Measurements from ENCODE around the gene TP53AIP1.

Gene TP53AIP1

DNA sequence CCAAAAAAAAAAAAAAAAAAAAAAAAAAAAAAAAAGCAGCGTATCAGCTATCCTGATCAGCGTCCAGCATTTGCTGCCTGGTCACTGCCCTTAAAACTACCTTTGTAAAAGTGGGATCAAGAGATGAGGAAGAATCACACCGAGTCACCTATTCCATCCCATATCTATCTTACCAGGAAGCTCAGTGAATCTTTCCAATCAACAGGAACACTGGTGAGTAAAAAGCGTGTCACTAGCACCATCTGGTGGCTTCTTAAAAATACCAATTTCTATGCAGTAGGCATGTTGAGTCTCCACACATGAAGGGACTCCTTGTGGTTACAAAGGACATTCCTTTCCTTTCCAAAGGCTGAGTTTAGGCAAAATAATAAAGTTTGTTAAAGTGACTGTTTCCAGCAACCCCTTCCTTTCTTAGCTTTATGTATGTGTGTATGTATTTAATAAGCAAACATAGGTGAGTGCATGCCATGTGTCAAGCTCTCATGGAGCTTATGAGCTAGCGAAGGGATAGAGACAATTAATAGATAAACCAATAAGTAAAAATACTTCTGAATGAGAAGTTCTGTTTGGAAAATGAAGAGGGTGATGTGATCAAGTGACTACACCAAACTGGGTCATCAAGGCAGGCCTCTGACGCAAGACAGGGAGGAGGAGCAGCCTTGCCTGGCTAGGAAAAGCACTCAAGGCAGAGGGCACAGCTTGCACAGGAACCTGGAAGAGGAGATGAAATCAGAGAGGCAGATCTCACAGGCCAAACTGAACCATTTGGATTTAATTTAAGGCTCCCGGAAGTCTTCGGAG, 13.9 kb upstream of the TP53AIP1 start:
- no peak overlapping the region for H3K27ac Mint-ChIP-seq
- H3K4me3 Mint-ChIP-seq, result no peak overlapping the region
- H3K9me3 Mint-ChIP-seq, result no peaks in the 10 kb centered on the region
- no peaks in the 10 kb centered on the region for H3K36me3 Mint-ChIP-seq (ENCODE audit: low read depth)
- peaks cover 43% of the 10 kb centered on the region for H3K27me3 Mint-ChIP-seq (ENCODE audit: low read depth)
- peaks cover 3% of the 10 kb centered on the region for H3K4me1 Mint-ChIP-seq (ENCODE audit: low read depth)

- H3K27ac Mint-ChIP-seq, result no peak overlapping the region
- no peak overlapping the region for H3K4me3 Mint-ChIP-seq
- H3K27me3 Mint-ChIP-seq (ENCODE audit: low read depth), result peaks cover 48% of the 10 kb centered on the region
- H3K9me3 Mint-ChIP-seq, result no peaks in the 10 kb centered on the region
- H3K36me3 Mint-ChIP-seq (ENCODE audit: low read depth), result no peaks in the 10 kb centered on the region
- peaks cover 2% of the 10 kb centered on the region for H3K4me1 Mint-ChIP-seq (ENCODE audit: low read depth)
Measured at GRCh38 chr11:128955636-128956035, 13.0 kb upstream of the TP53AIP1 start.

- no peak overlapping the region for H3K27ac Mint-ChIP-seq
- peaks cover 2% of the 10 kb centered on the region for H3K4me1 Mint-ChIP-seq (ENCODE audit: low read depth)
- peaks cover 59% of the 10 kb centered on the region for H3K27me3 Mint-ChIP-seq (ENCODE audit: low read depth)
- no peak overlapping the region for H3K4me3 Mint-ChIP-seq
- H3K9me3 Mint-ChIP-seq, result no peaks in the 10 kb centered on the region
- no peaks in the 10 kb centered on the region for H3K36me3 Mint-ChIP-seq (ENCODE audit: low read depth)
Measured at GRCh38 chr11:128953151-128953550, 10.5 kb upstream of the TP53AIP1 start.

- Mint-ChIP-seq H3K27me3 (ENCODE audit: low read depth) (peaks cover 48% of the 10 kb centered on the region), H3K4me1 (ENCODE audit: low read depth) (no peaks in the 10 kb centered on the region), H3K4me3 (no peak overlapping the region), H3K36me3 (ENCODE audit: low read depth) (no peaks in the 10 kb centered on the region), H3K9me3 (no peaks in the 10 kb centered on the region), H3K27ac (no peak overlapping the region)
Measured at GRCh38 chr11:128949791-128950454, 7.3 kb upstream of the TP53AIP1 start.

DNA sequence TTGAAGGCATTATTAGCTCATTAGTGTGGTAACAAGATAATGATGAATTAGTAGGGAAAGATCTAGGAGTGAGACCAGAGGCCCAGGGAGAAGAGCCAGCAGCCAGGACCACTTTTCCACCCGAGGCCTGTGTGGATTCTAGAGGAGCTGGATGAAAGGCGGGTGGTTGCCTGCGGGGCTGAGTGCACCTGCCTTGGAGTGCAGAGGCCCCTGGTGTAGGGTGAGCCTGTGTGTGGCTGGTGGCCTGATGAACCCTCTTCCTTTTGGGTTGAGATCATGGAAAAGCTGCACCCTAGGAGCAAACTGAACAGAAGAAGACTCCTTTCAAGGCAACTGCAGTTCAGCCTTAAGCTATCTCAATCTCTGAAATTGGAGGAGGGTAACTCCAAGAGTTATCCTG, 5.9 kb upstream of the TP53AIP1 start:
- Mint-ChIP-seq H3K4me1 (ENCODE audit: low read depth) (no peaks in the 10 kb centered on the region), H3K36me3 (ENCODE audit: low read depth) (no peaks in the 10 kb centered on the region), H3K27me3 (ENCODE audit: low read depth) (peaks cover 40% of the 10 kb centered on the region), H3K27ac (no peak overlapping the region), H3K4me3 (no peak overlapping the region), H3K9me3 (no peaks in the 10 kb centered on the region)

DNA sequence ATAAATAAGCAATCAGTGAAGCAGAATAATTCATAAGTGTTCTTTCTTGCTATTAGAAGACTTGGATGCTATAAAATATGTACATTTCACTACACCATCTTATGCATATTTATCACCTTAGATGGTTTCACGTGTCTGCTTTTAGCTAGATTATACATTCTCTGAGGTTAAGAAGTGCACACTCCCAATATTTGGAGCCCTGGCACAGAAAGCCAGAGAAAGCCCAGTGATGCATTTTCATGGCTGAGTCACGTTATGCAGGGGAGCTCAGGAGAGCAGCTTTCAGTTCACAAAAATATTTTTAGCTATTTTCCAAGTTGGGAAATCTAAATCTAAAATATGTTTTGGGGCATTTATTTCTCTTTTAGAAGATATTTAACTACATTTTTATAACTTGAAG, 5.1 kb upstream of the TP53AIP1 start:
- H3K36me3 Mint-ChIP-seq (ENCODE audit: low read depth), result no peaks in the 10 kb centered on the region
- no peaks in the 10 kb centered on the region for H3K9me3 Mint-ChIP-seq
- H3K4me1 Mint-ChIP-seq (ENCODE audit: low read depth), result no peaks in the 10 kb centered on the region
- H3K4me3 Mint-ChIP-seq, result no peak overlapping the region
- peaks cover 33% of the 10 kb centered on the region for H3K27me3 Mint-ChIP-seq (ENCODE audit: low read depth)
- no peak overlapping the region for H3K27ac Mint-ChIP-seq

DNA sequence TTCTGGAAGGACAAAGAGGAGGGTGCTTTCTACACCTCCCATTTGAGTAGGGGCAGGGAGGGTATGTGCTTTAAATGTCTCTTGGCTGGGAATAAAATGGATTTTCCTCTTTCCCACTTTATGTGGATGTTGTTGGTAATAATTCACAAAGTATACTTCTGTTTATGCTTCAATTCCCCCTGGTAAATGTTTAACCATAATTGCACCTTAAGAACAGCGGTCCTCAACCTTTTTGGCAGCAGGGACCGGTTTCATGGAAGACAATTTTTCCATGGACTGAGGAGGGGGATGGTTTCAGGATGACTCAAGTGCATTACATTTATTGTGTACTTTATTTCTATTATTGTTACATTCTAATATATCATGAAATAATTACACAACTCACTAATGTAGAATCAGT, 4.0 kb upstream of the TP53AIP1 start:
- peaks cover 29% of the 10 kb centered on the region for H3K27me3 Mint-ChIP-seq (ENCODE audit: low read depth)

GRCh38 chr11:128943428-128943976, 831 bp upstream of the TP53AIP1 start:
- H3K27ac Mint-ChIP-seq, result no peak overlapping the region
- peaks cover 8% of the 10 kb centered on the region for H3K27me3 Mint-ChIP-seq (ENCODE audit: low read depth)
- H3K9me3 Mint-ChIP-seq, result no peaks in the 10 kb centered on the region
- H3K36me3 Mint-ChIP-seq (ENCODE audit: low read depth), result no peaks in the 10 kb centered on the region
- no peak overlapping the region for H3K4me3 Mint-ChIP-seq
- H3K4me1 Mint-ChIP-seq (ENCODE audit: low read depth), result no peaks in the 10 kb centered on the region

More for the DNA sequence above, 4.0 kb upstream of the TP53AIP1 start:
- Mint-ChIP-seq H3K4me1 (ENCODE audit: low read depth) (no peaks in the 10 kb centered on the region), H3K27ac (no peak overlapping the region), H3K9me3 (no peaks in the 10 kb centered on the region), H3K4me3 (no peak overlapping the region), H3K36me3 (ENCODE audit: low read depth) (no peaks in the 10 kb centered on the region)

GRCh38 chr11:128942272-128942612, 429 bp downstream of the TP53AIP1 start:
- Mint-ChIP-seq H3K9me3 (no peaks in the 10 kb centered on the region), H3K27ac (no peak overlapping the region), H3K4me1 (ENCODE audit: low read depth) (no peaks in the 10 kb centered on the region), H3K36me3 (ENCODE audit: low read depth) (no peaks in the 10 kb centered on the region), H3K27me3 (ENCODE audit: low read depth) (no peaks in the 10 kb centered on the region), H3K4me3 (no peak overlapping the region)

GRCh38 chr11:128941573-128942271, 949 bp downstream of the TP53AIP1 start:
- Mint-ChIP-seq H3K4me1 (ENCODE audit: low read depth) (no peaks in the 10 kb centered on the region), H3K4me3 (no peak overlapping the region), H3K27me3 (ENCODE audit: low read depth) (no peaks in the 10 kb centered on the region), H3K36me3 (ENCODE audit: low read depth) (no peaks in the 10 kb centered on the region), H3K27ac (no peak overlapping the region), H3K9me3 (no peaks in the 10 kb centered on the region)

GRCh38 chr11:128941110-128941509, 1.6 kb downstream of the TP53AIP1 start:
- Mint-ChIP-seq H3K4me1 (ENCODE audit: low read depth) (no peaks in the 10 kb centered on the region), H3K27ac (no peak overlapping the region), H3K9me3 (no peaks in the 10 kb centered on the region), H3K36me3 (ENCODE audit: low read depth) (no peaks in the 10 kb centered on the region), H3K27me3 (ENCODE audit: low read depth) (no peaks in the 10 kb centered on the region), H3K4me3 (no peak overlapping the region)

DNA sequence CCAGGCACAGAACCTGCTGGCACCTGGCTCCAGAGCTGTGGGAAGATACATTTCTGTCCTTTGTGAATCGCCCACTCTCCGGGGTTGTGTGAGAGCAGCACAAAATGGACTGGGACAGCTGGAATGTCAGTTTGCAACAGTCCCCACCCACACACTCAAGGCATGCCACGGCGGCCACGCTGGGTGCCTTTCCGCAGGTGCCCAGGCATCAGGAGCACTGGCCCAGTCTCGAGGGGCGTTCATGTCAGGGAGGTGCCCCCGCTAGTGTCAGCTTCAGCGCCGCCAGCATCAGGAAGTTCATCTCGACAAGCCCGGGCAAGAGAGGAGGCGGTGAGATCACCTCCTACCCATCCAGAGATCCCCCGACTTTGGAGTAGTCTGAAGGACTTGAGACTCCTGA, 2.1 kb downstream of the TP53AIP1 start:
- no peaks in the 10 kb centered on the region for H3K4me1 Mint-ChIP-seq (ENCODE audit: low read depth)
- H3K9me3 Mint-ChIP-seq, result no peaks in the 10 kb centered on the region
- H3K27me3 Mint-ChIP-seq (ENCODE audit: low read depth), result no peaks in the 10 kb centered on the region
- no peak overlapping the region for H3K27ac Mint-ChIP-seq
- H3K4me3 Mint-ChIP-seq, result no peak overlapping the region
- H3K36me3 Mint-ChIP-seq (ENCODE audit: low read depth), result no peaks in the 10 kb centered on the region

DNA sequence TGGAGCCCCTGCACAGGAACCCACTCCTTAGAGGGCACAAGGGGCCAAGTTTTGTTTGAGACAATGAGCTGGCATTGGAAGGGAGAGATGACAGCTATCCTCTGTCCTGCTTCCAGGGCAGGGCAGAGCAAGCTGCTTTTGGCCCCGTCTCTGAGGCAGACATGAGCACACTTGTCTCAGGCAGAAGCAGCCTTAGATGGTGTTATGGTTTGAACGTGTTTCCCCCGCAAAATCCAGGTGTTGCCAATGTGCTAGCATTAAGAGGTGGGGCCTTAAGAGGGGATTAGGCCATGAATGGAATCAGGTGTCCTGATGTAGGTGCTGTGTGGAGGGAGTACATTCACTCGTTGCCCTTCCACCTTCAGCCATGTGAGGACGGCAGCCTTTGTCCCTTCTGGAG, 2.5 kb downstream of the TP53AIP1 start:
- no peaks in the 10 kb centered on the region for H3K27me3 Mint-ChIP-seq (ENCODE audit: low read depth)
- no peaks in the 10 kb centered on the region for H3K9me3 Mint-ChIP-seq
- H3K27ac Mint-ChIP-seq, result no peak overlapping the region
- no peaks in the 10 kb centered on the region for H3K36me3 Mint-ChIP-seq (ENCODE audit: low read depth)
- no peak overlapping the region for H3K4me3 Mint-ChIP-seq
- H3K4me1 Mint-ChIP-seq (ENCODE audit: low read depth), result no peaks in the 10 kb centered on the region

- Mint-ChIP-seq H3K27ac (no peak overlapping the region), H3K27me3 (ENCODE audit: low read depth) (no peaks in the 10 kb centered on the region), H3K9me3 (no peaks in the 10 kb centered on the region), H3K4me3 (no peak overlapping the region), H3K4me1 (ENCODE audit: low read depth) (no peaks in the 10 kb centered on the region), H3K36me3 (ENCODE audit: low read depth) (no peaks in the 10 kb centered on the region)
Measured at GRCh38 chr11:128939591-128939990, 3.1 kb downstream of the TP53AIP1 start.
